Activated T-helper 17 cell treated with anti-CD3 and anti-CD28 coated beads, Interleukin-2, amount 50 U/mL, for 72 hours (primary cell): ENCODE data around the gene THNSL1. TPM values are rescaled to one million over a fixed set of nuclear protein-coding genes. Genes with fewer than 3 reads are reported as not detected.
"Not testable (repeated sequence)": the region's sequence is repeated elsewhere in the genome, so short reads cannot be mapped to it uniquely, and the experiment has no call there.

Experiments used
- ATAC-seq: fragments of 150-1000 bp; cut with Tn5 transposase; replicated peaks from 2 replicates; pipeline ENCODE4 v1.10.0; 2021; ENCODE audit warnings: mild to moderate bottlenecking, moderate library complexity
- H3K27ac Mint-ChIP-seq: one replicate; pipeline ENCODE4 v1.8.0; 2022; ENCODE audit warnings: mixed read lengths
- H3K27me3 Mint-ChIP-seq: one replicate; pipeline ENCODE4 v1.8.0; 2022; ENCODE audit warnings: mixed read lengths
- H3K36me3 Mint-ChIP-seq: one replicate; pipeline ENCODE4 v1.8.0; 2022; ENCODE audit warnings: low read depth, mild to moderate bottlenecking, mixed read lengths
- H3K4me1 Mint-ChIP-seq: one replicate; pipeline ENCODE4 v1.8.0; 2022; ENCODE audit warnings: mixed read lengths
- H3K4me3 Mint-ChIP-seq: one replicate; pipeline ENCODE4 v1.8.0; 2022; ENCODE audit warnings: mild to moderate bottlenecking, mixed read lengths
- H3K9me3 Mint-ChIP-seq: one replicate; pipeline ENCODE4 v1.8.0; 2022; ENCODE audit warnings: mixed read lengths
- total RNA-seq, 2 donors: library from RNA; stranded (reverse); gene quantifications; one replicate each; pipeline ENCODE4 v1.2.3, GENCODE V29; 2022

THNSL1 gene
- 1 to 10 TPM; 4.7 to 5.1 TPM for total RNA-seq

DNA sequence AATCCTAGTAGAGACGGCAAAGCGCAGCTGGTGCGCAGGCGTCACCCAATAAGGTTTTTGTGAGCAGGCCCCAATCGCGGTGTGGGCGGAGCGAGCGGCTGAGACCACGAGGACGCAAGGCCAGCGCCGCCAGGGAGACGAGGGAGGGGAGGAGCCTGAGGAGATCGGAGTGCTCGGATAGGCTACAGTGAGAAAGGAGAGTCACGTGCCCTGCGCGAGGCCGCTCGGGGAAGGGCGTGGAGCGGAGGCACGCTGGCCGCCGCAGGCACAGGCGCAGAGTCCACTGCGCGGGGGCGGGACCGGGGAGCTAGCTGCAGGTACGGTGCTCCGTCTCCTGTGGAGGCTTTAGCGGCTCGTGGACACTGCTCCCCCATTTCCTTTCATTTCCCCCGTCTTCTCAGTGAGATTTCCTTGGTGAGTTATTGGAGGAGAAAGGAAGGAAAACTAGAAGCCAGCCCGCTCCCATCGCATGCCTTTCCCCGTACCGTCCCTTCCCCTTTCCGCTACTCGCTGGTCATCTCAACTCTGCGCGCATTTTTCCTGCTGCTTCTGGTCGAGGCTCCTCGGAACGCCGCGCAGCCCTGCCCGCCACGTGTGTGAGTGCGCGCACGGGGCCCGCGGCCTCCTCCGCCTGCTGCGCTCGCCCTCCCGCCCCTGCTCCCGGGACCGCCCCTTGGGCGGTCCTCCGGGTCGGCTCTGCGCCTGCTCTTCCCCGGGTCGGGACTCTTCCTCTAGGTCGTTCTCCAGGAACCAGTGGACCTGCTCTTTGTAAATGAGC, at the start of gene THNSL1:
Gene THNSL1 (plus strand): TSS at position 237 of the 778 bp plus-strand sequence. CDS start 6,612 bp downstream, outside the sequence.
- no peaks in the 10 kb centered on the region for H3K27me3 Mint-ChIP-seq
- peak within 1 kb of the TSS; percentile 86 for H3K4me3 Mint-ChIP-seq
- H3K36me3 Mint-ChIP-seq = peaks cover 9% of the 10 kb centered on the region
- peaks cover 21% of the 10 kb centered on the region for H3K4me1 Mint-ChIP-seq
- H3K27ac Mint-ChIP-seq = peak within 1 kb of the TSS; percentile 99
- ATAC-seq = peak; percentile 97
- no peaks in the 10 kb centered on the region for H3K9me3 Mint-ChIP-seq

GRCh38 chr10:24966962-24967481, 49.4 kb upstream of the THNSL1 start:
- H3K36me3 Mint-ChIP-seq = no peaks in the 10 kb centered on the region
- H3K27me3 Mint-ChIP-seq = no peaks in the 10 kb centered on the region
- no peak overlapping the region for H3K27ac Mint-ChIP-seq

GRCh38 chr10:24968349-24968748, 48.1 kb upstream of the THNSL1 start:
- H3K36me3 Mint-ChIP-seq = no peaks in the 10 kb centered on the region
- H3K4me1 Mint-ChIP-seq = no peaks in the 10 kb centered on the region
- no peaks in the 10 kb centered on the region for H3K9me3 Mint-ChIP-seq
- ATAC-seq = no peak
- H3K4me3 Mint-ChIP-seq = no peak overlapping the region
- no peak overlapping the region for H3K27ac Mint-ChIP-seq
- H3K27me3 Mint-ChIP-seq = no peaks in the 10 kb centered on the region

More at GRCh38 chr10:24966962-24967481, 49.4 kb upstream of the THNSL1 start:
- ATAC-seq = no peak
- H3K9me3 Mint-ChIP-seq = no peaks in the 10 kb centered on the region
- no peak overlapping the region for H3K4me3 Mint-ChIP-seq
- H3K4me1 Mint-ChIP-seq = no peaks in the 10 kb centered on the region

- not testable (repeated sequence) for H3K4me1 Mint-ChIP-seq, H3K4me3 Mint-ChIP-seq, H3K27ac Mint-ChIP-seq, H3K9me3 Mint-ChIP-seq, H3K27me3 Mint-ChIP-seq, ATAC-seq, H3K36me3 Mint-ChIP-seq
These were observed 47.5 kb upstream of the THNSL1 start for GRCh38 chr10:24968951-24969350.

GRCh38 chr10:24969841-24970281, 46.6 kb upstream of the THNSL1 start:
- Mint-ChIP-seq H3K36me3 (no peaks in the 10 kb centered on the region), H3K9me3 (no peaks in the 10 kb centered on the region), H3K4me3 (no peak overlapping the region), H3K4me1 (no peaks in the 10 kb centered on the region), H3K27ac (no peak overlapping the region), H3K27me3 (no peaks in the 10 kb centered on the region)
- no peak for ATAC-seq

GRCh38 chr10:24971374-24971773, 45.0 kb upstream of the THNSL1 start:
- ATAC-seq = no peak
- Mint-ChIP-seq H3K27ac (no peak overlapping the region), H3K36me3 (no peaks in the 10 kb centered on the region), H3K4me3 (no peak overlapping the region), H3K9me3 (no peaks in the 10 kb centered on the region), H3K4me1 (no peaks in the 10 kb centered on the region), H3K27me3 (no peaks in the 10 kb centered on the region)

DNA sequence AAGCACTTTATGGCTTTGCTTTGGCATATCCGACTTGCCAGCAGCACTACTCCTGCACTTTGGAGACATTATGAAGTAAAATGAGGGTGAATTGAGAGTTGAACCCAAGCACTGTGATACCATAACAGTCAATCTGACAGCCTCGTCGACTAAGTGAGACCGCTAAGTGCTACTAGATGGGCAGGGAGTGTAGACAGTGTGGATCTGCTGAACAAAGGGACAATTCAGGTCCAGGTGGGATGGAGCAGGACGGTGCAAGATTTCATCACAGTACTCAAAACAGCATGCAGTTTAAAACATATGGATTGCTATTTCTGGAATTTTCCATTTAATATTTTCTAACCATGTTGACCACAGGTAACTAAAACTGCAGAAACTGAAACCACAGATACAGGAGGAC, 43.2 kb upstream of the THNSL1 start:
- Mint-ChIP-seq H3K27me3 (no peaks in the 10 kb centered on the region), H3K36me3 (no peaks in the 10 kb centered on the region), H3K27ac (no peak overlapping the region), H3K4me1 (no peaks in the 10 kb centered on the region), H3K4me3 (no peak overlapping the region), H3K9me3 (no peaks in the 10 kb centered on the region)
- no peak for ATAC-seq

GRCh38 chr10:24974976-24975375, 41.4 kb upstream of the THNSL1 start:
- Mint-ChIP-seq H3K27ac (no peak overlapping the region), H3K27me3 (no peaks in the 10 kb centered on the region), H3K4me1 (no peaks in the 10 kb centered on the region), H3K36me3 (no peaks in the 10 kb centered on the region), H3K4me3 (no peak overlapping the region), H3K9me3 (no peaks in the 10 kb centered on the region)
- no peak for ATAC-seq

DNA sequence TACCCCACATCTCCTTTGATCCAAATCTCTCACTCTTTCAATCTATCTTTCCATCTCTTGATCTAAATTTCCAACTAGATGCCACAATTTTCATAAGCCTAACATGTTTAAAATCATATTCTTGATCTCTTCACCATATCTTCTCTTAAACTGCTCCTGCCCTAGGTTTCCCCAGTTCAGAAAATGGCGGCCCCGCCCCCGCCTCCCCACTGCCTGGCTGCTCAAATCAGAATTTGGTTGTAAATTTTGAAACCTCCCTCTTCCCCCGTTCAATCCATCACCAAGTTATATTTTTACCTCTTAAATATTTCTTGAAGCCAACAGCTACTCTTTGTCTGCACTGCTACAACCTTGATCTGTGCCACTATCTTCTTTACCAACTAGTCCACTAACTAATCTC, 36.7 kb upstream of the THNSL1 start:
- no peak overlapping the region for H3K4me3 Mint-ChIP-seq
- H3K9me3 Mint-ChIP-seq = no peaks in the 10 kb centered on the region
- H3K4me1 Mint-ChIP-seq = peaks cover 6% of the 10 kb centered on the region
- no peaks in the 10 kb centered on the region for H3K36me3 Mint-ChIP-seq
- ATAC-seq = no peak
- H3K27ac Mint-ChIP-seq = no peak overlapping the region
- H3K27me3 Mint-ChIP-seq = no peaks in the 10 kb centered on the region

GRCh38 chr10:24981161-24981710, 35.2 kb upstream of the THNSL1 start:
- Mint-ChIP-seq H3K4me3 (no peak overlapping the region), H3K27me3 (no peaks in the 10 kb centered on the region), H3K4me1 (peaks cover 6% of the 10 kb centered on the region), H3K36me3 (no peaks in the 10 kb centered on the region), H3K9me3 (no peaks in the 10 kb centered on the region), H3K27ac (no peak overlapping the region)
- no peak for ATAC-seq

- Mint-ChIP-seq H3K36me3 (no peaks in the 10 kb centered on the region), H3K4me1 (peaks cover 6% of the 10 kb centered on the region), H3K27me3 (no peaks in the 10 kb centered on the region), H3K9me3 (no peaks in the 10 kb centered on the region), H3K4me3 (no peak overlapping the region), H3K27ac (no peak overlapping the region)
- ATAC-seq = no peak
These were observed 33.9 kb upstream of the THNSL1 start for GRCh38 chr10:24982319-24983112.

DNA sequence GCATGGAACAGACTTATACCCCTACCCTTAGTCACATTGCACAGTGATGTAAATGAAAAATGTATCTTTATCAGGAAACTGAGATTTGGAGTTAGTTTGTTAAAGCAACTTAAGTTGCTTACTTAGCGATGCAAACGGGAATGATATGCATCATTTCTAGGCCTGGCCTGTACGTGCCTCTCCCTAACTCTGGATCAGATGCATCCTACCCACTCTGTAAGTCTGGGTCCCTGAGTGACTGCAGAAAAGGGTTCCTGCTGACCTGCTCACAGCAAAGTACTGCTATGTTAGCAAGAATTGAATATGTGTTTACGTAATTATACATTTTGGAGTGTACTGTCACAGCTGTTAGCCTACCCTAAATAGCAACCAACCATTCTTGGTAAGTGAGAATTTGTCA, 33.3 kb upstream of the THNSL1 start:
- peaks cover 6% of the 10 kb centered on the region for H3K4me1 Mint-ChIP-seq
- H3K27me3 Mint-ChIP-seq = no peaks in the 10 kb centered on the region
- no peaks in the 10 kb centered on the region for H3K36me3 Mint-ChIP-seq
- H3K9me3 Mint-ChIP-seq = no peaks in the 10 kb centered on the region
- H3K27ac Mint-ChIP-seq = no peak overlapping the region
- no peak for ATAC-seq
- no peak overlapping the region for H3K4me3 Mint-ChIP-seq

GRCh38 chr10:24983946-24984345, 32.5 kb upstream of the THNSL1 start:
- Mint-ChIP-seq H3K27me3 (no peaks in the 10 kb centered on the region), H3K27ac (no peak overlapping the region), H3K9me3 (no peaks in the 10 kb centered on the region), H3K4me3 (no peak overlapping the region), H3K4me1 (peaks cover 6% of the 10 kb centered on the region), H3K36me3 (no peaks in the 10 kb centered on the region)
- no peak for ATAC-seq

DNA sequence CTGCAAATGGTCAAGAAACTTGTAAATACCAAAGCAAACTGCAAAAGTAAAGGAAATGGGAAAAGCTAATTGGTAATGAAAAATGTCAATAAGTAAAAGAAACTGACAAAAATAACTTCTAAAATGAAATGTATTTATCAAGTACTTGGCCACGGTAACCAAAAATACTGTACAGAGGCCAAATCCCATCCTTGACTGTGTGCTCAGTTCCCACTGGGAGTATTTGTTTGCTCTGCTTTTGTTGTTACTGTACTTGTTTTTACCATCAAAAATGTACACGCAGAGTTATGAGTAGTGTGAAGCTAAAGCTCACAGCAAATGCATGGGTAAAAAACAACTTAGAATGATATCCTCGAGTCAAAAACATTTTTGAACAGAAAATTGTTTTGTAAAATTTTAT, 31.5 kb upstream of the THNSL1 start:
- H3K4me1 Mint-ChIP-seq = peaks cover 6% of the 10 kb centered on the region
- no peaks in the 10 kb centered on the region for H3K9me3 Mint-ChIP-seq

More for the DNA sequence above, 31.5 kb upstream of the THNSL1 start:
- no peaks in the 10 kb centered on the region for H3K27me3 Mint-ChIP-seq
- no peak overlapping the region for H3K4me3 Mint-ChIP-seq
- no peaks in the 10 kb centered on the region for H3K36me3 Mint-ChIP-seq
- no peak overlapping the region for H3K27ac Mint-ChIP-seq
- ATAC-seq = no peak
